GM10266 (cell line): Measurements from ENCODE around the gene EFHD2.

Experiments used
- DNase-seq: peaks from one replicate; pipeline ENCODE4 v3.0.0; 2012; ENCODE audit errors: extremely low spot score
- CTCF ChIP-seq: IDR thresholded peaks from 2 replicates; pipeline ENCODE4 v1.5.1; 2012; ENCODE audit warnings: mild to moderate bottlenecking, low read depth; ENCODE audit not compliant: control insufficient read depth, insufficient read depth; ENCODE audit errors: missing control alignments

The EFHD2 gene

GRCh38 chr1:15390667-15391066 lies 19.0 kb upstream of the EFHD2 start:
- no peak for DNase-seq
- TF ChIP-seq CTCF = no peak

GRCh38 chr1:15391366-15391765 lies 18.3 kb upstream of the EFHD2 start:
- no peak for TF ChIP-seq CTCF
- DNase-seq = no peak

GRCh38 chr1:15393475-15394257 lies 16.0 kb upstream of the EFHD2 start:
- DNase-seq = no peak
- TF ChIP-seq CTCF = no peak

- no peak for DNase-seq
- TF ChIP-seq CTCF = no peak
Measured at GRCh38 chr1:15394258-15394690, 15.4 kb upstream of the EFHD2 start.

- no peak for DNase-seq
- no peak for TF ChIP-seq CTCF
Measured at GRCh38 chr1:15397236-15397635, 12.5 kb upstream of the EFHD2 start.

- no peak for DNase-seq
- no peak for TF ChIP-seq CTCF
Measured at GRCh38 chr1:15399710-15400109, 10.0 kb upstream of the EFHD2 start.

- no peak for DNase-seq
Measured at GRCh38 chr1:15400627-15401026, 9.1 kb upstream of the EFHD2 start.

More at GRCh38 chr1:15400627-15401026, 9.1 kb upstream of the EFHD2 start:
- TF ChIP-seq CTCF = no peak
